Measurements from ENCODE around the gene GBGT1. TPM values are rescaled to one million over a fixed set of nuclear protein-coding genes. Genes with fewer than 3 reads are reported as not detected.

Gene GBGT1
- total RNA-seq, 1 donor from 2014 or later = 1.3 TPM

DNA sequence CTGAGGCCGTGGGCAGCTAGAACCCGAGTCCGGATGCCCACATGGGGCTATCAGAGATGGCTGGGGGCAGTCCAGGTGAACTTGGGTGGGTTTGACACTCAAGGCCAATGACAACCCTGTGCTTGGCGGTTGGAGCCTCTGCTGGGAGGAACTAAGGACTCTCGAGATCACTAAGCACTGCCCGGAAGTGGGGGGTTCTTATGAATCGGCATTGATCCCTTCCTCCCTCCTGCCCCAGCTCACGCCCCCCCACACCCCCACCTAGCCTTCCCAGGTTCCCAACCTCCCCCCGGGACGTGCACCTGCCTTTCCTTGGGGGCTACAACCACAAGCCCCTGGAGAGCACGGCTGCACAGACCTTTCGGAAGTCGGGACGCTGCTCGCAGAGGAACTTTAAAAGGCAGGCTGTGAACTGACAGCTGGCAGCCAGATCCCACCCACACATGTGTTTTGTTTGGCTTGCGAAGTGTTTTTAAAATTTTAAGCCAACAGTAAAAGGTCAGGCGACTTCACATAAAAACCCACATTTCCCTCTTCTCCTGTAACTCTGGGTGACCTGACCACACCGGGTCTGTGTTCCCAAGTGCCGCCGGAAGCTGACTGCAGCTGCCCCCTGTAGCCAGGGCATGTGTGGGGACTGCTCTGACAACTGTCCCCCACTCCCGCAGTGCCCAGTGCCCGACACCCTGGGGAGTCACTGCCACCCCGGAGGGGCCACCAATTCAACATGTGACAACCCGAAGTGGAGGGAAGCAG is 37.6 kb downstream of the GBGT1 start:
- Mint-ChIP-seq H3K9me3 (ENCODE audit: unreplicated experiment) (peaks cover 28% of the 10 kb centered on the region), H3K4me1 (ENCODE audit: low read depth, unreplicated experiment) (peaks cover 49% of the 10 kb centered on the region), H3K27me3 (ENCODE audit: unreplicated experiment) (peaks cover 26% of the 10 kb centered on the region), H3K27ac (ENCODE audit: unreplicated experiment) (peak overlapping the region; percentile 52), H3K4me3 (ENCODE audit: unreplicated experiment) (peak overlapping the region; percentile 27), H3K36me3 (ENCODE audit: unreplicated experiment) (no peaks in the 10 kb centered on the region)
- no peak for DNase-seq
- no peak for TF ChIP-seq CTCF (IDR thresholded peaks at IDR 0.05; ENCODE audit: partially characterized antibody, unreplicated experiment)

DNA sequence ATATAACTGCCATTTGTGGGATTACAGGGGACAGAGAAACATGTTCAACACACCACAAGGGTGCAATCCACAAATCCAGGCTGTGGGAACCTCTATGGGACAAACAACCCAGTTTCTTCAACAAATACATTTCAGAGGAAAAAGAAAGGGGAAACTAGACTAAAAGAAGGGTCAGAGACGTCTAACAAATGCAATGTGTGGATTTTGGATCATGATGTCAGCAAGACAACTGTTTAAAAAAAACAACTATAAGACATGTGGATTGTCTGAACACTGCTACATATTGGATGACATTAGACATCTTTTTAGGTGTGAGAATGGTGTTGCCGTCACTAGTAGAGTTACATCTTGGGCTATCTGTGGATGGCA is 38.8 kb downstream of the GBGT1 start:
- peaks cover 33% of the 10 kb centered on the region for H3K9me3 Mint-ChIP-seq (ENCODE audit: unreplicated experiment)
- no peak for DNase-seq
- H3K27ac Mint-ChIP-seq (ENCODE audit: unreplicated experiment) = peak overlapping the region; percentile 26
- no peak for TF ChIP-seq CTCF (IDR thresholded peaks at IDR 0.05; ENCODE audit: partially characterized antibody, unreplicated experiment)
- H3K4me1 Mint-ChIP-seq (ENCODE audit: low read depth, unreplicated experiment) = peaks cover 45% of the 10 kb centered on the region
- no peaks in the 10 kb centered on the region for H3K36me3 Mint-ChIP-seq (ENCODE audit: unreplicated experiment)
- no peak overlapping the region for H3K4me3 Mint-ChIP-seq (ENCODE audit: unreplicated experiment)
- H3K27me3 Mint-ChIP-seq (ENCODE audit: unreplicated experiment) = peaks cover 33% of the 10 kb centered on the region

GRCh38 chr9:133124123-133124906 is 39.4 kb downstream of the GBGT1 start:
- TF ChIP-seq CTCF (IDR thresholded peaks at IDR 0.05; ENCODE audit: partially characterized antibody, unreplicated experiment) = no peak
- Mint-ChIP-seq H3K27ac (ENCODE audit: unreplicated experiment) (peak overlapping the region; percentile 82), H3K9me3 (ENCODE audit: unreplicated experiment) (peaks cover 39% of the 10 kb centered on the region)

GRCh38 chr9:133122935-133123611 is 40.6 kb downstream of the GBGT1 start:
- Mint-ChIP-seq H3K27me3 (ENCODE audit: unreplicated experiment) (peaks cover 45% of the 10 kb centered on the region), H3K9me3 (ENCODE audit: unreplicated experiment) (peaks cover 51% of the 10 kb centered on the region), H3K4me3 (ENCODE audit: unreplicated experiment) (peak overlapping the region; percentile 55), H3K36me3 (ENCODE audit: unreplicated experiment) (no peaks in the 10 kb centered on the region), H3K27ac (ENCODE audit: unreplicated experiment) (peak overlapping the region; percentile 71), H3K4me1 (ENCODE audit: low read depth, unreplicated experiment) (peaks cover 49% of the 10 kb centered on the region)
- TF ChIP-seq CTCF (IDR thresholded peaks at IDR 0.05; ENCODE audit: partially characterized antibody, unreplicated experiment) = no peak
- no peak for DNase-seq

More at GRCh38 chr9:133124123-133124906, 39.4 kb downstream of the GBGT1 start:
- no peaks in the 10 kb centered on the region for H3K36me3 Mint-ChIP-seq (ENCODE audit: unreplicated experiment)
- peaks cover 36% of the 10 kb centered on the region for H3K27me3 Mint-ChIP-seq (ENCODE audit: unreplicated experiment)
- peaks cover 41% of the 10 kb centered on the region for H3K4me1 Mint-ChIP-seq (ENCODE audit: low read depth, unreplicated experiment)
- peak overlapping the region; percentile 32 for H3K4me3 Mint-ChIP-seq (ENCODE audit: unreplicated experiment)
- no peak for DNase-seq

Data from glutamatergic neuron (in vitro differentiated cells).